NT2/D1 (cell line): ENCODE measurements around the gene AEBP1.

Source experiments
- SUZ12 ChIP-seq: IDR thresholded peaks from 2 replicates; pipeline ENCODE4 v1.6.1; 2011; ENCODE audit not compliant: insufficient read length, insufficient read depth; ENCODE audit errors: extremely low read depth
- ZNF274 ChIP-seq: IDR thresholded peaks from 2 replicates; pipeline ENCODE4 v1.6.1; 2011; ENCODE audit warnings: mild to moderate bottlenecking, low read depth, low read length

DNA sequence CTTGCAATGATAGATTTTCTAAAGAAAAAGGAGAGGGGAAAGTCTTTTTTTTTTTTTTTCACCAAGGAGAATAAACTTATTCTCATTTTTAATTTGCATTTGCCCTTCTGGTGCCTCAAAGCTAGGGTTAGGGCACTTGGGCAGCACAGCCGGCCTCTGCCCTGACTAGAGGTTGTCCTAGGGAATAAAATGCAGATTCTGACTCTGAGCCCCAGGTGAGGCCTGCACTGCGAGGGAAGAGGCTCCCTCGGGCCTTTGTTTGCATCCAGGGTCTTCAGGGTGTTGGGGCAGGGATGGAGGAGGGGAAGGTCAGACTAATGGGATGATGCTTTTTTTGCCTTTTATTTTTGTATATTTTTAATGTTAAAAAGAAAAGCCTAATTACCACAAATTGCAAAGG lies 29.1 kb downstream of the AEBP1 start:
- TF ChIP-seq SUZ12, result no peak
- no peak for TF ChIP-seq ZNF274
